Caco-2 (cell line): ENCODE results near the gene METTL25. TPM values are rescaled to one million over a fixed set of nuclear protein-coding genes. Genes with fewer than 3 reads are reported as not detected.

ENCODE experiments used
- BruUV-seq: library from RNA; stranded (reverse); fragments of 400-500 nt; replicated peaks from 2 replicates; lab custom pipeline; 2021; lab: Mats Ljungman, UMichigan
- CTCF ChIA-PET: fragments of 300-600 bp; sonication (Branson Sonifier 250); formaldehyde crosslinking; loops from one replicate; lab custom pipeline; 2022; ENCODE audit warnings: antibody characterized with exemption; lab: Charles Lee
- POLR2A ChIA-PET: fragments of 300-600 bp; sonication (Branson Sonifier 250); formaldehyde crosslinking; loops from one replicate; lab custom pipeline; 2022; ENCODE audit warnings: antibody characterized with exemption; lab: Charles Lee
- DNase-seq, 2 experiments: peaks; one replicate each; pipeline versions ENCODE4 v3.0.0 to v3.0.0-alpha.2; 2020 to 2022
- H3K27me3 ChIP-seq: replicated peaks from 2 replicates; pipeline ENCODE4 v1.6.0; 2011; ENCODE audit warnings: low read length; ENCODE audit not compliant: control insufficient read depth, insufficient read depth
- H3K36me3 ChIP-seq: 2 replicates; pipeline ENCODE4 v1.5.1; 2011; ENCODE audit warnings: low read length; ENCODE audit not compliant: control insufficient read depth, insufficient read depth
- H3K4me1 ChIP-seq: fragments of 250-450 bp; sonication (Bioruptor Pico); 2 replicates; pipeline ENCODE4 v1.5.1; 2020; ENCODE audit warnings: mild to moderate bottlenecking
- H3K4me3 ChIP-seq: 2 replicates; pipeline ENCODE4 v1.5.1; 2011; ENCODE audit warnings: low read depth, mild to moderate bottlenecking, control low read depth, low read length
- H3K9me3 ChIP-seq: fragments of 250-450 bp; sonication (Bioruptor Pico); 2 replicates; pipeline ENCODE4 v1.5.1; 2020; ENCODE audit warnings: mild to moderate bottlenecking, moderate library complexity
- H3K27ac Mint-ChIP-seq: one replicate; pipeline ENCODE4 v1.8.0; 2022; ENCODE audit warnings: mixed read lengths; ENCODE audit not compliant: unreplicated experiment
- H3K27me3 Mint-ChIP-seq: one replicate; pipeline ENCODE4 v1.8.0; 2022; ENCODE audit warnings: mixed read lengths; ENCODE audit not compliant: insufficient read depth, unreplicated experiment
- H3K36me3 Mint-ChIP-seq: one replicate; pipeline ENCODE4 v1.8.0; 2022; ENCODE audit warnings: mild to moderate bottlenecking, mixed read lengths; ENCODE audit not compliant: insufficient read depth, unreplicated experiment
- H3K4me1 Mint-ChIP-seq: one replicate; pipeline ENCODE4 v1.8.0; 2022; ENCODE audit warnings: low read depth, mixed read lengths; ENCODE audit not compliant: unreplicated experiment
- H3K4me3 Mint-ChIP-seq: one replicate; pipeline ENCODE4 v1.8.0; 2022; ENCODE audit warnings: mild to moderate bottlenecking, moderate library complexity, mixed read lengths; ENCODE audit not compliant: unreplicated experiment
- H3K9me3 Mint-ChIP-seq: one replicate; pipeline ENCODE4 v1.8.0; 2022; ENCODE audit warnings: mixed read lengths; ENCODE audit not compliant: unreplicated experiment
- intact Hi-C: fragments of 100-400 bp; cut with micrococcal nuclease; formaldehyde crosslinking; loops from one replicate; pipeline ENCODE4 v1.10.0; 2022; ENCODE audit not compliant: unreplicated experiment
- total RNA-seq: library from RNA; stranded (reverse); gene quantifications from 2 replicates; pipeline ENCODE4 v1.2.3, GENCODE V29; 2022
- TF ChIP-seq, protein P1 (sequence below), 2 experiments: fragments of 200-600 bp in 1 of 2; IDR thresholded peaks; 1 replicate in 1 of 2; 2 replicates in 1 of 2; pipeline versions ENCODE4 v1.5.1 to v1.8.0; 2011 to 2022; ENCODE audit warnings: antibody characterized with exemption in 1 of 2, control low read depth in 1 of 2, inconsistent platforms in 1 of 2, low read depth in 1 of 2, low read length in 1 of 2, mild to moderate bottlenecking in 1 of 2, moderate library complexity in 1 of 2; ENCODE audit not compliant: insufficient read depth in 1 of 2, severe bottlenecking in 1 of 2, unreplicated experiment in 1 of 2

The METTL25 gene
- total RNA-seq, 1 experiment from 2014 or later = 8.4 TPM

DNA sequence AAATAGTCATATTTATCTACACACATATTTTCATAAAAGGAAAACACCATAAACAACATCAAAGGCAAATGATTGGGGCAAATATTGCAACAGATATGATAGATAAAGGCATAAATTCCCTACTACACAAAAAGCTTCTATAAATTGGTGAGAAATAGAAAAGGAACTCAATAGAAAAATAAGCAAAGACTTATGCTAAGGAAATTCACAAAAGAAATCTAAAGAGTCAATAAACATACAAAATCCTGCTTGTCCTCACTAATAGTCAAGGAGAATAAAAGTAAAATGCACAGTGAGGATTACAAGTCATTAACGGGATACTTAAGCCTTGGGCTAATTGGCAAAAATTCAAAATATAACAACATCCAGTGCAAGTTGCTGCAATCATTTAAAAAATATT, 30.5 kb upstream of the METTL25 start:
- BruUV-seq = no TSS peak

DNA sequence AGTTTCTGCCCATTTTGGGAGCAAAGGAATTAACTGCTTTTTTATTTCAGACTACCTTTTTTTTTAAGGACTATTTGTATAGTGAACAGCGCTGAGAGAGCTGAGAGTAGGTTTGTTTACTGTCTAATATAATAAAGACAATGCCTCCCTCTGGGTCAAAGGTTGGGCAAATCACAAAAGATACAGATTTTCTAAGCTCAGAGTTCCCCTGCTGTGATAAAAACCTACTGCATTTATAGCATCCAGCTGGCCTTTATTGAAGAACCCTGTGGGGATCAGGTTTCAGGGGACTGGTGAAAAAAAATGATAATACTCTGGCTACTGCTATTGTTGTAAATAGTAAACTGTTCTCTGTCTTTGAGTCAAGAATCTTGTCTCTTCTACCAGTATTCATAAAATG, 28.8 kb upstream of the METTL25 start:
- TF ChIP-seq, protein P1, sequence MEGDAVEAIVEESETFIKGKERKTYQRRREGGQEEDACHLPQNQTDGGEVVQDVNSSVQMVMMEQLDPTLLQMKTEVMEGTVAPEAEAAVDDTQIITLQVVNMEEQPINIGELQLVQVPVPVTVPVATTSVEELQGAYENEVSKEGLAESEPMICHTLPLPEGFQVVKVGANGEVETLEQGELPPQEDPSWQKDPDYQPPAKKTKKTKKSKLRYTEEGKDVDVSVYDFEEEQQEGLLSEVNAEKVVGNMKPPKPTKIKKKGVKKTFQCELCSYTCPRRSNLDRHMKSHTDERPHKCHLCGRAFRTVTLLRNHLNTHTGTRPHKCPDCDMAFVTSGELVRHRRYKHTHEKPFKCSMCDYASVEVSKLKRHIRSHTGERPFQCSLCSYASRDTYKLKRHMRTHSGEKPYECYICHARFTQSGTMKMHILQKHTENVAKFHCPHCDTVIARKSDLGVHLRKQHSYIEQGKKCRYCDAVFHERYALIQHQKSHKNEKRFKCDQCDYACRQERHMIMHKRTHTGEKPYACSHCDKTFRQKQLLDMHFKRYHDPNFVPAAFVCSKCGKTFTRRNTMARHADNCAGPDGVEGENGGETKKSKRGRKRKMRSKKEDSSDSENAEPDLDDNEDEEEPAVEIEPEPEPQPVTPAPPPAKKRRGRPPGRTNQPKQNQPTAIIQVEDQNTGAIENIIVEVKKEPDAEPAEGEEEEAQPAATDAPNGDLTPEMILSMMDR (IDR thresholded peaks at IDR 0.05; ENCODE audit: insufficient read depth in 1 of 2, low read depth in 1 of 2, low read length in 1 of 2, severe bottlenecking in 1 of 2, unreplicated experiment in 1 of 2) = no peak
- H3K9me3 Mint-ChIP-seq = no peaks in the 10 kb centered on the region
- no peaks in the 10 kb centered on the region for H3K4me1 ChIP-seq
- BruUV-seq = no TSS peak
- POLR2A ChIA-PET = no interaction called here
- H3K36me3 ChIP-seq = no peaks in the 10 kb centered on the region
- no peak overlapping the region for H3K27ac Mint-ChIP-seq
- H3K36me3 Mint-ChIP-seq = no peaks in the 10 kb centered on the region
- no peaks in the 10 kb centered on the region for H3K27me3 ChIP-seq
- no peaks in the 10 kb centered on the region for H3K27me3 Mint-ChIP-seq
- CTCF ChIA-PET = interaction anchor here (1.2 kb wide), 1 partner anchor 29 kb away, joined by 4 read pairs; the partner anchor contains the start of genes CCDC59 and METTL25
- no peaks in the 10 kb centered on the region for H3K4me1 Mint-ChIP-seq
- H3K9me3 ChIP-seq = no peaks in the 10 kb centered on the region
- intact Hi-C loops = loop anchor here (10.0 kb wide), 1 partner anchor 315 kb away; no protein-coding TSS in a partner anchor
- no peak overlapping the region for H3K4me3 ChIP-seq
- H3K4me3 Mint-ChIP-seq = no peak overlapping the region
- no peak for DNase-seq

More for the DNA sequence above, 30.5 kb upstream of the METTL25 start:
- intact Hi-C loops = loop anchor here (1.0 to 10.0 kb wide), 3 partner anchors 313 to 684 kb away; no protein-coding TSS in a partner anchor
- Histone ChIP-seq H3K4me1 (no peaks in the 10 kb centered on the region), H3K27me3 (no peaks in the 10 kb centered on the region), H3K4me3 (no peak overlapping the region), H3K9me3 (no peaks in the 10 kb centered on the region), H3K36me3 (no peaks in the 10 kb centered on the region)
- Mint-ChIP-seq H3K4me1 (no peaks in the 10 kb centered on the region), H3K27ac (no peak overlapping the region), H3K9me3 (no peaks in the 10 kb centered on the region), H3K4me3 (no peak overlapping the region), H3K36me3 (no peaks in the 10 kb centered on the region), H3K27me3 (no peaks in the 10 kb centered on the region)
- POLR2A ChIA-PET = no interaction called here
- CTCF ChIA-PET = no interaction called here
- TF ChIP-seq, protein P1 (IDR thresholded peaks at IDR 0.05; ENCODE audit: insufficient read depth in 1 of 2, low read depth in 1 of 2, low read length in 1 of 2, severe bottlenecking in 1 of 2, unreplicated experiment in 1 of 2) = no peak
- DNase-seq = no peak

DNA sequence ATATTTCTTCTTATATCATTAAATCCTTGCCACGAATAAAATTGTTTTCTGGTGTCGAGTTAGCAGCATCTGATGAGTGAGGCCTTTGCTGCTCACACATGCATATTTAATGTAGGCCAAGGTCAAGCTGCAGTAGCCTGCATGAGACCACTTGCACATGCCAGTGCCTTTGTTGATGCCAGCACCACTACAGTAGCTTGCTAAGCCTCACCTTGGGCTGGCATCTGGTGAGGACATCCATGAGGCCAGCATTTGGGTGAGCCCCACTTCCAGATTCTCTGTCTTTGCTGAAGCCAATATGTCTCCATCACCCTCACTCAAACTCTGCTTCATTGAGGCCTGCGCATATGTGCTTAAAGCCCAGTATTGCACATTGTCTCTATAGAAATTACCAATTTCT, 8.2 kb upstream of the METTL25 start:
- no peaks in the 10 kb centered on the region for H3K27me3 Mint-ChIP-seq
- no peak overlapping the region for H3K27ac Mint-ChIP-seq
- H3K4me3 Mint-ChIP-seq = no peak overlapping the region
- no TSS peak for BruUV-seq
- H3K9me3 Mint-ChIP-seq = no peaks in the 10 kb centered on the region
- ChIA-PET CTCF (no interaction called here), POLR2A (no interaction called here)
- TF ChIP-seq, protein P1 (IDR thresholded peaks at IDR 0.05; ENCODE audit: insufficient read depth in 1 of 2, low read depth in 1 of 2, low read length in 1 of 2, severe bottlenecking in 1 of 2, unreplicated experiment in 1 of 2) = no peak
- Histone ChIP-seq H3K27me3 (no peaks in the 10 kb centered on the region), H3K4me3 (no peak overlapping the region), H3K36me3 (peaks cover 2% of the 10 kb centered on the region; the same call in 1 of the 2 replicates), H3K4me1 (no peaks in the 10 kb centered on the region), H3K9me3 (no peaks in the 10 kb centered on the region)
- no peak for DNase-seq
- H3K36me3 Mint-ChIP-seq = peaks cover 19% of the 10 kb centered on the region
- no peaks in the 10 kb centered on the region for H3K4me1 Mint-ChIP-seq
- intact Hi-C loops = no loop called here
